ENCODE results near the gene FHOD3.
"Not testable (repeated sequence)": the region's sequence is repeated elsewhere in the genome, so short reads cannot be mapped to it uniquely, and the experiment has no call there.

The FHOD3 gene

DNA sequence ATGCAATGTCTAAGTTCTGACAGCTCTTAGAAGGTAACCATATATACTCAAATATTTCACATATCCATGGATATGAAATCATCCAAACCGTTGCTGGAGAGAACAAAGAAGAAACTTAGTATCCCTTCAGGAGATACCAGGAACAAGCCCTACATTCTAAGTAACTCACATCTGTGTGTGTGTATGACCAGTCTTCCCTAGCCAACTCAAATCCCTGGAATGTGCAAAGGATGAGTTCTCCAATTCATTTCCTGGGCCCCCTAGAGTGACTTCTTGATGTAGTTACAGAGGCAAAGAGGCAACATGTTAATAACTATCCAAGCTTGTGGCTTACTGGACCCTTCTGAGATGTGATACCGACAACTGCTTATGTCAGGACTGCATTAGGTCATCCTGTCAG, 511.2 kb downstream of the FHOD3 start:
- in situ Hi-C loops (cut with MboI; ENCODE audit: low sequenced_read_pairs) = no loop called here

GRCh38 chr18:36809590-36810381, 512.3 kb downstream of the FHOD3 start:
- in situ Hi-C loops (cut with MboI; ENCODE audit: low sequenced_read_pairs) = no loop called here

GRCh38 chr18:36811430-36811829, 513.9 kb downstream of the FHOD3 start:
- in situ Hi-C loops (cut with MboI; ENCODE audit: low sequenced_read_pairs) = no loop called here

DNA sequence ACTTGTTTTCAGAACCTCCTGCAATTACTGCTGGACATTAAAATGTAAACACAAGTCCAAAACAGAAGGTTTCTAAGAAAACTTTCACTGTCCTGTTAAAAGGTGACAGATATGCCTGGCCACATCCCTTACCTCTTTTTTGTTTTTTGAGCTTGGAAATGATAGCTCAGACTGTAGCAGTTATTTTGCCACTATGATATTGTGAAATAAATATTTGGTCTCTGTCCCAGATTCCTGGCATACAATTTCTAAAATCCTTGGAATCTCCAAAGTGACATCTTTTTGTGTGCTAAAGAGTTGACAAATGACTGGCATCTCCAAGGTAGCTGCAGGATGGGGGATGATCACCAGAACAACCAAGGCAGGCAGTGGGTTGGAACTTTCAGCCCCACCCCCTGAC, 514.4 kb downstream of the FHOD3 start:
- in situ Hi-C loops (cut with MboI; ENCODE audit: low sequenced_read_pairs) = no loop called here

GRCh38 chr18:36812678-36813077, 515.2 kb downstream of the FHOD3 start:
- in situ Hi-C loops (cut with MboI; ENCODE audit: low sequenced_read_pairs) = no loop called here

- in situ Hi-C loops (cut with MboI; ENCODE audit: low sequenced_read_pairs) = no loop called here
These were observed 515.7 kb downstream of the FHOD3 start for GRCh38 chr18:36813101-36813775.

GRCh38 chr18:36813824-36814223, 516.3 kb downstream of the FHOD3 start:
- in situ Hi-C loops (cut with MboI; ENCODE audit: low sequenced_read_pairs) = no loop called here

DNA sequence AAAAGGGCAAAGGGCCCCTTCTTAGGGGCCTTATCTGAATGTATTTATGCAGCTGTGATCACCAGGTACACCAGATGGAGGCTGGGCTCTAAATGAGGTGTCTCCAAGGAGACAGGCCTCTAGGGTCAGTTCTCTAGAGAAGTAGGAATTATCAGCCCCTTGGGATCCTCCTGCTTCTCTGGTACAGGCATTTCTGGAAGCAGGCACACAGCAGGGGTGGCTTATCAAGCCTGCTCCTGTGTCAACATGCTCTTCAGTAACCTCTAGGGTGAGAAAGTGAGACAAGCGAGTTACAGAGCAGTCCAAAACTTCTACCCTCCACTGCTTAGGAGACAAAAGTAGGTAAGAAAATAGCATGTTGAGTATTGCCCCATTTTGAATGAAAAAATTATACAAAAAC, 517.5 kb downstream of the FHOD3 start:
- in situ Hi-C loops (cut with MboI; ENCODE audit: low sequenced_read_pairs) = no loop called here

- in situ Hi-C loops (cut with MboI; ENCODE audit: low sequenced_read_pairs) = not testable (repeated sequence)
These were observed 518.6 kb downstream of the FHOD3 start for GRCh38 chr18:36816096-36816495.

DNA sequence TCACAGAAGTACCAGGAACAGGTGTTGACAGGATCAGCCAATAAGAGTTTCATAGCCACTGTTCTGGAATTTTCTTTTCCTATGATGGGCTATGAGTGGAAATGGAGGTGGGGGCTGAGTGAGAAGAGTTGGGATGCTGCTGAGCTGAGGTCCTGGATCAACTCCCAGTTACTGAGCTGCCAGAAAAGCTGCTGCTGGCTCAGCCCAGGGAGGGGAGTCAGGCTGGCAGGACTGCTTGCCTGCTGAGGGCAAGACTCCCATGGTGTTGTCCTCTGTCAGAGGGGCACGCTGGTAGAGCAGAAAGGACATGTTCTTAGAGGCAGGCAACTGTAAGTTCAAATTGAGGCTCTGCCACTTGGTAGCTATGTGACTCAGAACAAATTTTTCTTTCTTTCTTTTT, 519.5 kb downstream of the FHOD3 start:
- in situ Hi-C loops (cut with MboI; ENCODE audit: low sequenced_read_pairs) = no loop called here

DNA sequence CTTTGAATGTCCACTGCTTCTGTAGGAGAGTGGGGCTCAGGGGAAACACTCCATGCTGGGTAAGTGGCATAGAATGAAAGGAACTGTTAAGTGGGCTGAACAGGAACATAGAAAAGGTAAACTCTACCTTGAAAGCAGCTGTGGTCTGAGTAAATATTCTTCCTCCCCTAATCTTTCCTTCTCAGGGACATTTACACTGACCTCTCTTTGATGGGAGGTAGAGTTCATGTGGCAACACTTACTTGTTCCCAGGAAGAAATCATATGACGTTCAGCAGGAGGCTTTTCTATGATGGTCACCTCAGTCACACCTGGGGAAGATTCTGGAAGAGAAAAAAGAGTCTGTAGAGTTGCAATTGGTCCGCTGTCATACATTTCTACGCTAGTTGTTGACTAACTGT, 521.1 kb downstream of the FHOD3 start:
- in situ Hi-C loops (cut with MboI; ENCODE audit: low sequenced_read_pairs) = no loop called here

DNA sequence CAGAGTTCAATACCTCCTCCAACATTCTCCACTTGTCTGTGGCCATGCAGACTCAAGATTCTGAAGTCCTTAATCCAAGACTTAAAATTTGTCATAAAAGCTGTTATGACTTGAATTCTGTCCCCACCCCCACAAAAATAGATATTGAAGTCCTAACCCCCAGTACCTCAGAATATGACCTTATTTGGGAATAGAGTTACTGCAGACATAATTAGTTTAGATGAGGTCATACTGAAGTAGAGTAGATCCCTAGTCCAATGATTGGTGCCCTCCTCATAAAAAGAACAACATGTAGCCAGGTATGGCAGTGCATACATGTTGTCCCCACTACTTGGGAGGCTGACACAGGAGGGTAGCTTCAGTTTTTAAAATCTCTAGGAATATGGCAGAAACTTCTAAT, 522.1 kb downstream of the FHOD3 start:
- in situ Hi-C loops (cut with MboI; ENCODE audit: low sequenced_read_pairs) = no loop called here

GRCh38 chr18:36821681-36822080, 524.2 kb downstream of the FHOD3 start:
- in situ Hi-C loops (cut with MboI; ENCODE audit: low sequenced_read_pairs) = no loop called here

- in situ Hi-C loops (cut with MboI; ENCODE audit: low sequenced_read_pairs) = no loop called here
These were observed 528.0 kb downstream of the FHOD3 start for GRCh38 chr18:36825526-36825925.

DNA sequence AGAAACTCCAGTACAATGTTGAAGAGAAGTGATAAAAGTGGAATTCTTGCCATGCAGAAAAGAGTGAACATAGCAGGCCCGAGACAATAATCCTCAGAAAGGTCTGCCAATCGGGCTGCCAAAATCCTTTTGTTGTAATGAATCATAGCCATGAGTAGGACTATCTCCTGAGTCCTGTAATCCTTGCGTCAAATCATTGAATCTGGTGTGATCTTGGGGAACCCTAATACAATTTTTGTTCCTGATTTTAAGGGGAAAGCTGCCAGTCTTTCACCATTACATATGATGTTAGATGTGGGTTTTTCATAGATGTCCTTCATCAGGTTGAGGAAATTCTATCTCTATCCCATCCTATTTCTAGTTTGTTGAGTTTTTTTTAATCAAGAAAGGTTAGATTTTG, 529.0 kb downstream of the FHOD3 start:
- in situ Hi-C loops (cut with MboI; ENCODE audit: low sequenced_read_pairs) = no loop called here

GRCh38 chr18:36828157-36828629, 530.7 kb downstream of the FHOD3 start:
- in situ Hi-C loops (cut with MboI; ENCODE audit: low sequenced_read_pairs) = no loop called here

DNA sequence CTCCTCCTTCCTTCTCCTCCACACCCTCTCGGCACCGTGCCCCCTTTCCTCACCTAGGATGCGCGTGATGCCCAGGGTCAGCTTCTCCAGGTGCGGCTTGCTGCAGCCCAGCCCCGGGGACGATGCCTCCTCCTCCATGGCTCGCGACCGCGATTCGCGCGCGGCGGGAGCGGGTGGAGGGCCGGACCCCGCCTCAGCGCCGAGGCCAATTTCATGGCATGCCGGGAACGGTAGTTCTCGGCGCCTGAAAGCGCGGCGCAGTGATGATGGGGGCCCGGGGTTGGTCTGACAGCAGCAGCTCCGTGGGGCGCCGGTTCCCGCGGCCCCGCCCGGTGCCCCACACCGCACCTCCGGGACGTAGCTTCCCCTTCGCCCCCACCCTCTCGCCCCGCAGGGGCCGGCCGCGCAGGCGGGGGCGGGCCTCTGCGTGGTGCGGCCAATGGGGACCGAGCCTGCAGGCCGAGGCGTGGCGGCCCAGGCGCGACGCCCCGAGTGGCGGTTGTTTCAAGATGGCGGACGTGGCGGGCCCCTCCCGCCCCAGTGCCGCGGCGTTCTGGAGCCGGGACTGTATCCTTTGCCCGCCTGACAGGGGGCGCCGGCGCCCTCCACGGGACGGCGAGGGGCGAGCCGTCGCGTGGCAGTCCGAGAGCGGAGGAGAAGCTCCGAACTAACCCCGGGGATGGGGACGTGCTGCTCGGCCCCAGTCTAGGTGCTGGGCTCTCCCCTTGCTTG, 531.3 kb downstream of the FHOD3 start, which contains the start of the genes KIAA1328 and TPGS2:
TSS of gene KIAA1328 (plus strand) at position 498 of the 732 bp plus-strand sequence. CDS start at position 510, 12 bp downstream.
TSS of gene TPGS2 (minus strand) at position 373 of the 732 bp plus-strand sequence. CDS start at position 138, 235 bp downstream.
- in situ Hi-C loops (cut with MboI; ENCODE audit: low sequenced_read_pairs) = no loop called here

Measured in HL-60/S4 (cell line).